H1 (cell line): Measurements from ENCODE around the gene IFT81. TPM values are rescaled to one million over a fixed set of nuclear protein-coding genes. Genes with fewer than 3 reads are reported as not detected.

Experiments used
- CTCF ChIA-PET: fragments of 300-600 bp; sonication (Branson Sonifier 250); formaldehyde crosslinking; loops from one replicate; lab custom pipeline; 2021; ENCODE audit not compliant: partially characterized antibody; lab: Charles Lee
- POLR2A ChIA-PET: fragments of 300-600 bp; sonication (Branson Sonifier 250); formaldehyde crosslinking; loops from one replicate; lab custom pipeline; 2021; ENCODE audit warnings: inconsistent platforms; ENCODE audit not compliant: partially characterized antibody; lab: Charles Lee
- DNase-seq, 2 experiments: peaks; one replicate each; pipeline versions ENCODE4 v3.0.0 to v3.0.0-alpha.2; 2010 to 2022; ENCODE audit warnings: low spot score in 2 of 2, low read depth in 1 of 2, mixed read lengths in 1 of 2
- FAIRE-seq: peaks from 2 replicates; lab custom pipeline; 2011; peaks lifted over from hg19 to GRCh38; lab: Jason Lieb, UNC
- H2AFZ ChIP-seq: 2 replicates; pipeline ENCODE4 v1.8.1; 2012; ENCODE audit warnings: low read length, inconsistent platforms
- H2AK5ac ChIP-seq: 2 replicates; pipeline ENCODE4 v1.6.1; 2013; ENCODE audit warnings: low read depth, low read length
- H2BK120ac ChIP-seq: replicated peaks from 2 replicates; pipeline ENCODE3; 2013; ENCODE audit warnings: low read depth, low read length, inconsistent platforms
- H2BK12ac ChIP-seq: 2 replicates; pipeline ENCODE4 v1.6.1; 2013; ENCODE audit warnings: low read depth, low read length
- H2BK15ac ChIP-seq: 2 replicates; pipeline ENCODE4 v1.6.1; 2013; ENCODE audit warnings: low read length
- H2BK20ac ChIP-seq: 2 replicates; pipeline ENCODE4 v1.6.1; 2013; ENCODE audit warnings: low read length
- H2BK5ac ChIP-seq: 2 replicates; pipeline ENCODE4 v1.6.1; 2013; ENCODE audit warnings: low read depth, low read length
- H3K14ac ChIP-seq: 2 replicates; pipeline ENCODE4 v1.6.1; 2013; ENCODE audit warnings: inconsistent platforms; ENCODE audit not compliant: insufficient read length
- H3K18ac ChIP-seq: 2 replicates; pipeline ENCODE4 v1.6.1; 2013; ENCODE audit warnings: low read length; ENCODE audit errors: extremely low read depth
- H3K23ac ChIP-seq: 2 replicates; pipeline ENCODE4 v1.6.1; 2013; ENCODE audit warnings: inconsistent platforms; ENCODE audit not compliant: insufficient read length
- H3K23me2 ChIP-seq: 2 replicates; pipeline ENCODE4 v1.6.1; 2013; ENCODE audit warnings: low read depth, low read length
- H3K27ac ChIP-seq: 2 replicates; pipeline ENCODE4 v1.6.1; 2011; ENCODE audit warnings: low read depth, low read length, inconsistent platforms
- H3K27me3 ChIP-seq, 4 experiments: replicated peaks in 1 of 4; 1 replicate in 1 of 4; 2 replicates in 3 of 4; pipeline versions ENCODE4 v1.6.1 to v1.8.1; 2011 to 2013; ENCODE audit warnings: low read length in 3 of 4, mild to moderate bottlenecking in 3 of 4, inconsistent platforms in 2 of 4, mixed read lengths in 2 of 4, moderate library complexity in 1 of 4; ENCODE audit not compliant: control insufficient read depth in 3 of 4, insufficient read depth in 3 of 4; ENCODE audit errors: extremely low read depth in 1 of 4
- H3K36me3 ChIP-seq, 4 experiments: 2 replicates each; pipeline versions ENCODE4 v1.6.1 to v1.8.1; 2011 to 2013; ENCODE audit warnings: mild to moderate bottlenecking in 4 of 4, low read length in 3 of 4, moderate library complexity in 2 of 4, control low read depth in 1 of 4, inconsistent platforms in 1 of 4; ENCODE audit not compliant: insufficient read depth in 4 of 4, control insufficient read depth in 2 of 4
- H3K4ac ChIP-seq: replicated peaks from 2 replicates; pipeline ENCODE3; 2013; ENCODE audit warnings: low read length, low read depth, mixed read lengths, inconsistent platforms; ENCODE audit not compliant: insufficient read length
- H3K4me1 ChIP-seq, 4 experiments: replicated peaks in 1 of 4; 1 replicate in 1 of 4; 2 replicates in 3 of 4; pipeline versions ENCODE4 v1.6.1 to v1.8.1; 2011 to 2013; ENCODE audit warnings: low read length in 3 of 4, inconsistent platforms in 2 of 4, mixed read lengths in 1 of 4; ENCODE audit not compliant: insufficient read depth in 4 of 4, control insufficient read depth in 3 of 4
- H3K4me2 ChIP-seq, 2 experiments: 2 replicates each; pipeline versions ENCODE4 v1.6.1 to v1.8.1; 2011 to 2013; ENCODE audit warnings: low read depth in 2 of 2, low read length in 2 of 2, control low read depth in 1 of 2, inconsistent platforms in 1 of 2, mild to moderate bottlenecking in 1 of 2; ENCODE audit not compliant: insufficient read depth in 1 of 2
- H3K4me3 ChIP-seq, 4 experiments: fragments of 200-600, 300-600 bp in 1 of 4; sonication (generic), shearing (Covaris generic), sonication (Bioruptor Twin) in 1 of 4; 2 replicates each; pipeline versions ENCODE4 v1.5.1 to v1.8.1; 2011 to 2016; ENCODE audit warnings: low read length in 4 of 4, low read depth in 3 of 4, control low read depth in 2 of 4, inconsistent platforms in 2 of 4, mild to moderate bottlenecking in 2 of 4, mixed read lengths in 1 of 4, moderate library complexity in 1 of 4; ENCODE audit not compliant: insufficient read depth in 2 of 4; ENCODE audit errors: extremely low read depth in 1 of 4
- H3K56ac ChIP-seq: replicated peaks from 2 replicates; pipeline ENCODE3; 2013; ENCODE audit warnings: low read depth, mild to moderate bottlenecking, mixed read lengths, low read length, inconsistent platforms; ENCODE audit not compliant: insufficient read length
- H3K79me1 ChIP-seq: 2 replicates; pipeline ENCODE4 v1.6.1; 2013; ENCODE audit warnings: low read depth, low read length, control low read depth
- H3K79me2 ChIP-seq, 2 experiments: 2 replicates each; pipeline versions ENCODE4 v1.6.1 to v1.8.1; 2012 to 2013; ENCODE audit warnings: low read length in 2 of 2, mild to moderate bottlenecking in 2 of 2, inconsistent platforms in 1 of 2; ENCODE audit not compliant: insufficient read depth in 2 of 2, control insufficient read depth in 1 of 2
- H3K9ac ChIP-seq, 4 experiments: replicated peaks in 1 of 4; 1 replicate in 1 of 4; 2 replicates in 3 of 4; pipeline versions ENCODE4 v1.6.1 to v1.8.1; 2011 to 2013; ENCODE audit warnings: low read depth in 3 of 4, low read length in 3 of 4, control low read depth in 2 of 4, mild to moderate bottlenecking in 2 of 4, moderate library complexity in 2 of 4, inconsistent platforms in 1 of 4; ENCODE audit errors: extremely low read depth in 1 of 4
- H3K9me3 ChIP-seq, 2 experiments: 2 replicates each; pipeline versions ENCODE4 v1.6.1 to v1.8.1; 2012 to 2013; ENCODE audit warnings: mild to moderate bottlenecking in 2 of 2, moderate library complexity in 2 of 2, control low read depth in 1 of 2, inconsistent platforms in 1 of 2, low read depth in 1 of 2, low read length in 1 of 2, mixed read lengths in 1 of 2; ENCODE audit not compliant: insufficient read depth in 2 of 2
- H4K20me1 ChIP-seq, 2 experiments: replicated peaks in 1 of 2; 2 replicates each; pipeline versions ENCODE3 to v1.8.1; 2011 to 2013; ENCODE audit warnings: inconsistent platforms in 2 of 2, low read length in 2 of 2, mild to moderate bottlenecking in 1 of 2; ENCODE audit not compliant: insufficient read depth in 2 of 2, control insufficient read depth in 1 of 2
- H4K5ac ChIP-seq: 2 replicates; pipeline ENCODE4 v1.6.1; 2013; ENCODE audit warnings: low read length, low read depth, mixed read lengths, inconsistent platforms; ENCODE audit not compliant: insufficient read length
- H4K8ac ChIP-seq: 2 replicates; pipeline ENCODE4 v1.8.0; 2013; ENCODE audit warnings: mild to moderate bottlenecking, moderate library complexity, low read length, inconsistent platforms; ENCODE audit not compliant: insufficient read depth; ENCODE audit errors: extremely low read depth
- H4K91ac ChIP-seq: replicated peaks from 2 replicates; pipeline ENCODE3; 2013; ENCODE audit warnings: low read length, mixed read lengths, inconsistent platforms; ENCODE audit not compliant: insufficient read length
- EZH2 ChIP-seq: fragments of 200-600 bp; sonication (generic); IDR thresholded peaks from 2 replicates; pipeline ENCODE4 v1.7.1; 2012; ENCODE audit warnings: low read depth, mild to moderate bottlenecking, moderate library complexity, low read length, inconsistent platforms; ENCODE audit not compliant: severe bottlenecking
- MAX ChIP-seq: IDR thresholded peaks from 2 replicates; pipeline ENCODE4 v1.6.1; 2012; ENCODE audit warnings: inconsistent platforms
- whole genome bisulfite sequencing, 2 experiments: shearing (Covaris generic) in 1 of 2; methylation state at CpG; one replicate each; pipeline versions ENCODE4 v1.1.6 to v1.1.7; 2013 to 2015; ENCODE audit warnings: low lambda C conversion rate in 2 of 2, mixed read lengths in 2 of 2, inconsistent platforms in 1 of 2, low coverage in 1 of 2, missing lambda C conversion rate in 1 of 2; ENCODE audit not compliant: insufficient replicate concordance in 2 of 2, insufficient coverage in 1 of 2, insufficient read length in 1 of 2; ENCODE audit errors: extremely low coverage in 1 of 2, missing lambda C conversion rate in 1 of 2; 5-methylcytosine and 5-hydroxymethylcytosine counted together
- polyA plus RNA-seq, 7 experiments: library from polyadenylated mRNA; depleted of rRNA in 3 of 7; stranded (reverse) in 5 of 7; unstranded in 2 of 7; fragments of >200 nt in 5 of 7; fragments of 200-250 nt in 2 of 7; gene quantifications; 1 replicate in 5 of 7; 2 replicates in 1 of 7; 4 replicates in 1 of 7; pipeline versions ENCODE4 v1.2.1 to v1.2.3, GENCODE V29; 2011 to 2013; ENCODE audit warnings: missing spikeins in 2 of 7, mixed read lengths in 2 of 7
- total RNA-seq: library from RNA; stranded (reverse); fragmentation: NEBNext Ultra II Directional; extraction: Animal tissue kit (Norgen Biotek cat#: 25700); gene quantifications from 2 replicates; pipeline ENCODE4 v1.2.1, GENCODE V29; 2021

IFT81 gene
- total and polyA plus RNA-seq, 2 of the 8 experiments (the other 6 are each of a cell fraction or from before 2014, with no cell fraction given): 4.1 to 14.5 TPM

GRCh38 chr12:110122929-110123328 is 1.2 kb upstream of the IFT81 start:
- H3K4me1 ChIP-seq: peaks cover 0 to 11% (median 10%) of the 10 kb centered on the region in 4 experiments; a peak in 6 of 7 replicates
- TF ChIP-seq EZH2: no peak
- TF ChIP-seq MAX: no peak
- TF ChIP-seq, all 59 proteins: peak for 0
- H2BK12ac ChIP-seq: no peak overlapping the region
- peak overlapping the region; percentile 16; the same call in 1 of the 2 replicates for H2AFZ ChIP-seq
- H3K18ac ChIP-seq: no peak overlapping the region
- ChIA-PET POLR2A (interaction anchor here (2.1 to 3.2 kb wide), 2 partner anchors 156 to 159 kb away, joined by 7 to 19 read pairs; partner anchors contain the start of gene ATP2A2), CTCF (interaction anchor here (0.8 to 4.5 kb wide), 3 partner anchors 10 to 124 kb away, joined by 3 to 16 read pairs (median 4); no protein-coding TSS in a partner anchor)
- no peak overlapping the region for H2AK5ac ChIP-seq
- no peak for DNase-seq
- no peak overlapping the region for H3K27ac ChIP-seq
- no peak overlapping the region for H2BK20ac ChIP-seq
- H3K79me2 ChIP-seq: peaks cover 0 to 3% of the 10 kb centered on the region in 2 experiments; a peak in 1 of 4 replicates
- FAIRE-seq: no peak
- peaks cover 2% of the 10 kb centered on the region; the same call in 1 of the 2 replicates for H3K23me2 ChIP-seq
- no peak overlapping the region for H4K5ac ChIP-seq
- no peak overlapping the region; a peak in 1 of 4 replicates for H3K4me2 ChIP-seq
- H4K91ac ChIP-seq: no peak overlapping the region
- no peak overlapping the region for H3K4ac ChIP-seq
- no peak overlapping the region for H2BK15ac ChIP-seq
- no peak overlapping the region for H3K9ac ChIP-seq
- H3K56ac ChIP-seq: no peak overlapping the region
- no peak overlapping the region for H3K4me3 ChIP-seq
- no peak overlapping the region for H2BK120ac ChIP-seq
- no peak overlapping the region for H3K23ac ChIP-seq
- no peaks in the 10 kb centered on the region for H4K20me1 ChIP-seq
- no peaks in the 10 kb centered on the region for H3K9me3 ChIP-seq
- no peaks in the 10 kb centered on the region for H3K79me1 ChIP-seq
- no peak overlapping the region for H3K14ac ChIP-seq
- no peak overlapping the region for H2BK5ac ChIP-seq
- no peak overlapping the region for H4K8ac ChIP-seq
- H3K36me3 ChIP-seq: peaks cover 0 to under 1% (median 0%) of the 10 kb centered on the region in 4 experiments; a peak in 2 of 8 replicates
- 76% methylated on average over 4 of the region's 4 CpGs; no CpG with 5 or more reads in 1 of the 2 experiments for WGBS, 2 experiments
- peaks cover 0 to 2% (median 0%) of the 10 kb centered on the region in 4 experiments; a peak in 3 of 7 replicates for H3K27me3 ChIP-seq
